HCT116 (cell line): ENCODE results near the gene C11orf91.

ENCODE experiments used
- ATF3 ChIP-seq: IDR thresholded peaks from 2 replicates; pipeline ENCODE4 v1.6.1; 2012
- CBX3 ChIP-seq: IDR thresholded peaks from 2 replicates; pipeline ENCODE4 v1.6.1; 2012; ENCODE audit warnings: low read depth
- CTCF ChIP-seq, 3 experiments: fragments of 200-600 bp in 1 of 3; sonication (generic) in 1 of 3; IDR thresholded peaks in 2 of 3; conservative IDR thresholded peaks in 1 of 3; 2 replicates each; pipeline ENCODE4 v1.5.1; 2012 to 2017; ENCODE audit warnings: low read depth in 2 of 3, low read length in 2 of 3, antibody characterized with exemption in 1 of 3, borderline replicate concordance in 1 of 3, control low read depth in 1 of 3, mild to moderate bottlenecking in 1 of 3, mixed read lengths in 1 of 3, mixed run types in 1 of 3, moderate library complexity in 1 of 3; ENCODE audit not compliant: insufficient read depth in 1 of 3
- EZH2 ChIP-seq: fragments of 200-600 bp; sonication (generic); IDR thresholded peaks from 2 replicates; pipeline ENCODE4 v1.6.1; 2017; ENCODE audit warnings: antibody characterized with exemption, mixed run types
- EZH2phosphoT487 ChIP-seq: fragments of 200-600 bp; IDR thresholded peaks from 2 replicates; pipeline ENCODE4 v1.6.1; 2018; ENCODE audit warnings: antibody characterized with exemption, borderline replicate concordance
- JUND ChIP-seq: IDR thresholded peaks from 2 replicates; pipeline ENCODE4 v1.6.1; 2012
- POLR2A ChIP-seq: IDR thresholded peaks from 2 replicates; pipeline ENCODE4 v1.7.0; 2011; ENCODE audit warnings: borderline replicate concordance; ENCODE audit not compliant: insufficient read depth, insufficient read length; ENCODE audit errors: extremely low read depth
- REST ChIP-seq: IDR thresholded peaks from 2 replicates; pipeline ENCODE4 v1.6.1; 2012; ENCODE audit warnings: low read depth

GRCh38 chr11:33664827-33665226 lies 35.8 kb downstream of the C11orf91 start:
- TF ChIP-seq EZH2phosphoT487 (no peak), CBX3 (no peak), JUND (no peak), EZH2 (no peak), REST (no peak), CTCF (IDR thresholded peaks at IDR 0.05 in 2 of 3, conservative IDR thresholded peaks at IDR 0.05 in 1 of 3; ENCODE audit: borderline replicate concordance in 1 of 3, insufficient read depth in 1 of 3, low read depth in 2 of 3, low read length in 2 of 3) (no peak), ATF3 (no peak), POLR2A (no peak)
